ENCODE measurements around the gene PPIC. TPM values are rescaled to one million over a fixed set of nuclear protein-coding genes. Genes with fewer than 3 reads are reported as not detected.

Gene PPIC
- total RNA-seq, 2 donors from 2014 or later: 11.5 to 20.9 TPM

DNA sequence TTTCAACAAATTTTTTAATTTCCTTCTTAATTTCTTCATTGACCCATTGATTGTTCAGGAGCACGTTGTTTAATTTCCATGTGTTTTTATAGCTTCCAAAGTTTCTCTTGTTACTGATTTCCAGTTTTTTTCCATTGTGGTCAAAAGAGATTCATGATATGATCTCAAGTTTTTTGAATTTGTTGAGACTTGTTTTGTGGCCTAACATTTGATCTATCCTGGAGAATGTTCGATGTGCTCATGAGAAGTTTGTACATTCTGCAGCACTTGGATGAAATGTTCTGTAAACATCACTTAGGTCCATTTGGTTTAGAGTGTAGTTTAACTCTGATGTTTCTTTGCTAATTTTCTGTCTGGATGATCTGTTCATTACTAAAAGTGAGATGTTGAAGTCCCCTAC is 14.7 kb upstream of the PPIC start:
- Histone ChIP-seq H3K27me3 (replicated peaks; ENCODE audit: insufficient read depth) (no peaks in the 10 kb centered on the region), H3K4me1 (replicated peaks) (no peaks in the 10 kb centered on the region), H3K4me3 (no peak overlapping the region), H3K27ac (no peak overlapping the region), H3K9me3 (no peaks in the 10 kb centered on the region), H3K36me3 (no peaks in the 10 kb centered on the region)
- DNase-seq (ENCODE audit: low spot score): no peak
- 45% methylated on average over 2 of the region's 2 CpGs for WGBS
- intact Hi-C loops (cut with DNase I): no loop called here
- TF ChIP-seq, protein P1, sequence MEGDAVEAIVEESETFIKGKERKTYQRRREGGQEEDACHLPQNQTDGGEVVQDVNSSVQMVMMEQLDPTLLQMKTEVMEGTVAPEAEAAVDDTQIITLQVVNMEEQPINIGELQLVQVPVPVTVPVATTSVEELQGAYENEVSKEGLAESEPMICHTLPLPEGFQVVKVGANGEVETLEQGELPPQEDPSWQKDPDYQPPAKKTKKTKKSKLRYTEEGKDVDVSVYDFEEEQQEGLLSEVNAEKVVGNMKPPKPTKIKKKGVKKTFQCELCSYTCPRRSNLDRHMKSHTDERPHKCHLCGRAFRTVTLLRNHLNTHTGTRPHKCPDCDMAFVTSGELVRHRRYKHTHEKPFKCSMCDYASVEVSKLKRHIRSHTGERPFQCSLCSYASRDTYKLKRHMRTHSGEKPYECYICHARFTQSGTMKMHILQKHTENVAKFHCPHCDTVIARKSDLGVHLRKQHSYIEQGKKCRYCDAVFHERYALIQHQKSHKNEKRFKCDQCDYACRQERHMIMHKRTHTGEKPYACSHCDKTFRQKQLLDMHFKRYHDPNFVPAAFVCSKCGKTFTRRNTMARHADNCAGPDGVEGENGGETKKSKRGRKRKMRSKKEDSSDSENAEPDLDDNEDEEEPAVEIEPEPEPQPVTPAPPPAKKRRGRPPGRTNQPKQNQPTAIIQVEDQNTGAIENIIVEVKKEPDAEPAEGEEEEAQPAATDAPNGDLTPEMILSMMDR (IDR thresholded peaks at IDR 0.05): no peak
- TF ChIP-seq POLR2AphosphoS5 (IDR thresholded peaks at IDR 0.05) (no peak), POLR2A (IDR thresholded peaks at IDR 0.05) (no peak)

DNA sequence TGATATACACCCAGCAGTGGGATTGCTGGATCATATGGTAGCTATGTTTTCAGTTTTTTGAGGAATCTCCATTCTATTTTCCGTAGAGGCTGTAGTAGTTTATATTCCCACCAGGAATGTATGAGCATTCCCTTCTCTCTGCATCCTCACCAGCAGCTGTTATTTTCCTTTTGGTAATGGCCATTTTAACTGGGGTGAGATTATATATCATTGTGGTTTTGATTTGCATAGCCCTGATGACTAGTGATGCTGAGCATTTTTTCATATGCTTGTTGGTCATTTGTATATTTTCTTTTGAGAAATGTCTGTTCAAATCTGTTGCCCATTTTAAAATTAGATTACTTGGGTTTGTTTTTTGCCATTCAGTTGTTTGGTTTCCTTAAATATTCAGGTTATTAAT is 11.2 kb upstream of the PPIC start:
- Histone ChIP-seq H3K9me3 (no peaks in the 10 kb centered on the region), H3K36me3 (no peaks in the 10 kb centered on the region), H3K4me3 (no peak overlapping the region), H3K27me3 (replicated peaks; ENCODE audit: insufficient read depth) (no peaks in the 10 kb centered on the region), H3K27ac (no peak overlapping the region), H3K4me1 (replicated peaks) (no peaks in the 10 kb centered on the region)
- 93% methylated on average over 1 of the region's 1 CpG for WGBS
- intact Hi-C loops (cut with DNase I): no loop called here
- TF ChIP-seq POLR2AphosphoS5 (IDR thresholded peaks at IDR 0.05): no peak
- TF ChIP-seq POLR2A (IDR thresholded peaks at IDR 0.05): no peak
- TF ChIP-seq, protein P1 (IDR thresholded peaks at IDR 0.05): no peak
- DNase-seq (ENCODE audit: low spot score): no peak

DNA sequence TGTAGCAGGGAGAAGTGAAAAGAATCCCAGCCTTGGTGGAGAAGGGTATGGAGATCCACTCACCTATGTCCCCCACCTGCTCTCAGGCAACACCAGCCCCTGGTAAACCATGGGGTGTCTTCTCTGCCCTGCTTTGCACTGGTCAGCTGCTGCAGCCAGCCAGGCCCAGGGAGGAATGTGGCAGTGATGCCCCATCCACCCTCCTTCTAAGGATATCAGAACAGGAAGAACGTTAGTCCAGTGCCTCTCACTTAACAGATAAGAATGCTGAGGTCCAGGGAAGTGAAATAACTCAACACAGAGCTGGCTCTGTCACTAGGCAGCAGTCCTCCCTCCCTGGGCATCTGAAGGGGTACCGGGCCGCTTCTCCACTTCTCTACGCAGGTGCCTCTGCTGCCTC is 9.7 kb upstream of the PPIC start:
- Histone ChIP-seq H3K4me3 (no peak overlapping the region), H3K27me3 (replicated peaks; ENCODE audit: insufficient read depth) (no peaks in the 10 kb centered on the region), H3K36me3 (no peaks in the 10 kb centered on the region), H3K9me3 (no peaks in the 10 kb centered on the region), H3K27ac (no peak overlapping the region), H3K4me1 (replicated peaks) (no peaks in the 10 kb centered on the region)
- intact Hi-C loops (cut with DNase I): no loop called here
- DNase-seq (ENCODE audit: low spot score): no peak
- WGBS: 77% methylated on average over 4 of the region's 4 CpGs
- TF ChIP-seq, protein P1 (IDR thresholded peaks at IDR 0.05): no peak
- TF ChIP-seq POLR2A (IDR thresholded peaks at IDR 0.05): no peak
- no peak for TF ChIP-seq POLR2AphosphoS5 (IDR thresholded peaks at IDR 0.05)

DNA sequence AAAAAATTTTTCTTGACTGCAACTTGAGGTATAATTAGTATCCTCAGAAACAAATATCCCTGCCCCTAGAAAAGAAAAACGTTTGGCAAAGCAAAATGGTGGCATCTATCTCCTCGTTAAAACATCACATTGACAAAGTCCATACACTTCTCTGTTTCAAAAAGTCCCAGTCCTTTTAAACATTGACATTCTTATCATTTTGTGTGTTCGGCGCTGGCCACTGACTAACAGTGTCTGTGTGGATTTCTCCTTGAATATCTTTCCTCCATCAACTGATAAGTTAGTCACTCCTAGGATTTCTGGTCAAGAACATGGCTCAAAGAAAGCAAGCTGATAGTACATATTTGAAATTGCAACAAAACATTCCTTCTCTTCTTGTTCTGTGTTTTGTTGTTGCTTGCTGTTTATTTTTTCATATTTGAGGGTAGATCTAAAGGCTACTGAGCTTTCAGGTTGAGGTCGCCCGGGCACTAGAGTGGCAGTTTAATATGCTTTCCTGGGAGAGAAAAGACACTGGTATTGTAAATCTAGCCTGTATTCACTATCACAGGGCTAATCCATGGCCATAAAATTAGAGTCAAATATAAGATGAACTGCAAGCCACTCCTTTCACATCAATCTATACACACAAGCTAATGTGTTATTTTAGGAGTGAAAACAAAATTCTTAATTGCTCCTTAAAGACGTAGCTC is 8.5 kb upstream of the PPIC start:
- H3K27me3 ChIP-seq (replicated peaks; ENCODE audit: insufficient read depth): no peaks in the 10 kb centered on the region
- intact Hi-C loops (cut with DNase I): no loop called here
- no peak overlapping the region for H3K4me3 ChIP-seq
- H3K4me1 ChIP-seq (replicated peaks): no peaks in the 10 kb centered on the region
- H3K9me3 ChIP-seq: no peaks in the 10 kb centered on the region
- DNase-seq (ENCODE audit: low spot score): no peak
- 71% methylated on average over 7 of the region's 7 CpGs for WGBS
- TF ChIP-seq, protein P1 (IDR thresholded peaks at IDR 0.05): no peak
- TF ChIP-seq POLR2AphosphoS5 (IDR thresholded peaks at IDR 0.05) (no peak), POLR2A (IDR thresholded peaks at IDR 0.05) (no peak)
- H3K36me3 ChIP-seq: no peaks in the 10 kb centered on the region
- no peak overlapping the region for H3K27ac ChIP-seq

DNA sequence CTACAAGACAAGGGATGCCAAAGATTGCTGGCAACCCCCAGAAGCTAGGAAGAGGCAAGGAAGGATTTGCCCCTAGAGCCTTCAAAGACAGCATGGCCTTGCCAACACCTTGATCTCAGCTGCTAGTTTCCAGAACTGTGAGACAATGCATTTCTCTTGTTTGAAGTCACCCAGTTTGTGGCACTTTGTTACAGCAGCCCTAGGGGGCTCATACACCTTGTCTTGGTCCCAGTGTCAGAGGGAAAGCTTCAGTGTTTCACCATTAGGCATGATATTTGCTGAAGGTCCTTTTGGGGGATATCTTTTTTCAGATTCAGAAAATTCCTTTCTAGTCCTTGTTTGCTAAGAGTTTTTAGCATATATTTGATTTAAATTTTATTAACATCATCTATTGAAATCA is 3.1 kb upstream of the PPIC start:
- intact Hi-C loops (cut with DNase I): loop anchor here (5.0 to 10.0 kb wide), 4 partner anchors 48 to 325 kb away; partner anchors contain the start of genes PRDM6 and SNX24

More for the DNA sequence above, 3.1 kb upstream of the PPIC start:
- Histone ChIP-seq H3K4me1 (replicated peaks) (no peaks in the 10 kb centered on the region), H3K27me3 (replicated peaks; ENCODE audit: insufficient read depth) (no peaks in the 10 kb centered on the region), H3K27ac (no peak overlapping the region), H3K36me3 (no peaks in the 10 kb centered on the region), H3K9me3 (no peaks in the 10 kb centered on the region), H3K4me3 (no peak overlapping the region)
- TF ChIP-seq, protein P1 (IDR thresholded peaks at IDR 0.05): no peak
- TF ChIP-seq POLR2AphosphoS5 (IDR thresholded peaks at IDR 0.05): no peak
- TF ChIP-seq POLR2A (IDR thresholded peaks at IDR 0.05): no peak
- DNase-seq (ENCODE audit: low spot score): no peak

Data from prostate gland (tissue), 2 donors.